ENCODE results near the gene HERC6.

DNA sequence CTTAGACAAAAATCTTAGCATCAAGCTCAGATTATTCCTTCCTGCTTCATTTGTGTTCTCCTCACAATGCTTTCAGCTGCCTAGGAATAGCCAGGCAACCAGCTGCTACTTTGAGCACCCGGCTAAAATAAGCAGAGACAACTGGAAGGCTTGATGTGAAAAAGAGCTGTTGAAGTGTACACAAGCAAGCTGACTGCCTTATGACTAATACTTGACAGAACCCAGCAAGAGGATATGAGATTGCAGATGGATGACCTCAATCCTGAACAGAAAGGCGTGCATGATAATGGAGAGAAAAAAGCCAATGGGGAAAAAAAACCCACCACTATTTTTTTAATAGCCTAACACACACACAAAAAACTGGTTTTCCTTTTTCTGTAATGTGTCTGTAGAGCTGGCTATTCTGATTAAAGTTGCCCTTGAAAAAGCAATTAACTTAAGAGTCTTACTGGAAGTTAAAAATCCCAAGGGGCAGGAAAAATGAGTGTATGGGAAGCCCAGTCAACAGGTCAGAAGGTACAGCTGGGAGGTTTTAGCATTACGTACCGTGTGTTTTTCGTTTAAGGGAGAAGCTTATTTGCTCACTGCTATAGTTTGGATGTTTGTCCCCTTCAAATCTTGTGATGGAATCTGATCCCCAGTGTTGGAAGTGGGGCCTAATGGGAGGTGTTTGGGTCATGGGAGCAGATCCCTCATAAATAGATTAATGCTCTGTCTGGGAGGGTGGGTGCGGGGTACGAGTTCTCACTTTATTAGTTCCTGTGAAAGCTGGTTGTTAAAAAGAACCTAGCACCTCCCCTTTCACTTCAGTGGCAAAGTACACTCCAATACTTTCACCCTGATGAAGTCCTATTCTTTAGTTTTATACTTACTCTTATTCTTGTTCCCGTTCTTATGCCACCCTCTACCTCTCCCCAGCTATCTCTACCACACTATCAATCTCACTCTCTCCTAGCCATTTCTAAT, 37.1 kb upstream of the HERC6 start:
- TF ChIP-seq TAF1 (IDR thresholded peaks at IDR 0.05; ENCODE audit: low read depth) (no peak), FOXM1 (IDR thresholded peaks at IDR 0.05; ENCODE audit: borderline replicate concordance, low read depth) (no peak), YY1 (IDR thresholded peaks at IDR 0.05; ENCODE audit: low read depth) (no peak), EGR1 (IDR thresholded peaks at IDR 0.05) (no peak), CREB1 (IDR thresholded peaks at IDR 0.05; ENCODE audit: low read depth) (no peak)
- TF ChIP-seq, protein P1, sequence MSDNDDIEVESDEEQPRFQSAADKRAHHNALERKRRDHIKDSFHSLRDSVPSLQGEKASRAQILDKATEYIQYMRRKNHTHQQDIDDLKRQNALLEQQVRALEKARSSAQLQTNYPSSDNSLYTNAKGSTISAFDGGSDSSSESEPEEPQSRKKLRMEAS (IDR thresholded peaks at IDR 0.05): no peak
